SIG-M5 (cell line): ENCODE results near the gene TLCD4.
"Not testable (repeated sequence)": the region's sequence is repeated elsewhere in the genome, so short reads cannot be mapped to it uniquely, and the experiment has no call there.

Source experiments
- DNase-seq: peaks from one replicate; lab custom pipeline; 2025; lab: John Stamatoyannopoulos, UW

TLCD4 gene

DNA sequence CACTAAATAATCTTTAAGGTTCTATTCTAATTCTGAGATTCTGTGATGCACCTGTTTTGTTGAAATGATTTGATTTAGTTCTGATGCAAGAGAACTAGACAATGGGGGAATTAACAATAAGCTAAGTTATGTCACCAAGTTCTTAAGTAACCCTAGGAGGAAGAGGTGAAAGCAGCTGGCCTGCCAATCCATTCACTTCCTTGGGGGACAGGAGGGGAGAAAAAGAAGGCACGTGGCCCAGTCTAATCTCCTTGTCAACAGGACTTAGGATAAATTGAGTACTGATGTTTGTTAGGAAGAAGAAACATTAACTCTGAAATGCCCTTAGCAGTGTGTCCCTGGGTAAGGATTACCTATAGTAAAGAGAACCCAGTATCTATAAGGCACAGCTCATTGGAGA, 36.9 kb downstream of the TLCD4 start:
- no peak for DNase-seq

DNA sequence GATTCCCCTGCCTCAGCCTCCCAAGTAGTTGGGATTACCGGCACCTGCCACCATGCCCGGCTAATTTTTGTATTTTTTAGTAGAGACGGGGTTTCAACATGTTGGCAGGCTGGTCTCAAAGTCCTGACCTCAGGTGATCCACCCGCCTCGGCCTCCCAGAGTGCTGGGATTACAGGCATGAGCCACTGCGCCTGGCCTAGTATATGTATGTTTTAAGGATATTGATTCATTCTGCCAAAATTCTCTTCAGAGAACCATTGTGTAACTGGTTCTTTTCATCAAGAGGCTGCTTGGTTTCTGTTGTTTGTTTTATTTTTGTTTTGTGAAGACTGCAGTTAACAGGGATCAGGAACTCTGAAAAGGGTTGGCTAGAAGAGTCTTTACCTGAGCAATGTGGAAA, 48.4 kb downstream of the TLCD4 start:
- DNase-seq = not testable (repeated sequence)
